Measurements from ENCODE around the gene ELL. TPM values are rescaled to one million over a fixed set of nuclear protein-coding genes. Genes with fewer than 3 reads are reported as not detected.

ELL gene
- total RNA-seq, 1 donor from 2014 or later = 11.6 TPM

DNA sequence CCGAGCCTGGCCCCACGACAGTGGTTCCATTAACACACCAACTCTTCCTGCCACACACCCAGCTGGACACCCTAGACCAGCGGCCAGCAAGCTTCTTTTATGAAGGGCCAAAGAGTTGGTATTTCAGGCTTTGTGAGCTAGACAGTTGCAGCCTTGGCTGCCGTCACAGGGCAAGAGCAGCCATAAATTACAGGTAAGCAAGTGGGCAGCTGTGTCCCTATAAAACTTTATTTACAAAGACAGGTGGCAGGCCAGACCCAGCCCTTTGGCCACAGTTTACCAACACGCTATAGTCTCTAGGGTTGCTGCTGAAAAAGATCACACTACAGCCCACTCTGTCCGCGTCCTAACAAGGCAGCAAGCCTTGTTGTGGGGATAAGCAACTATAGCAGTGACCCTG lies 13.3 kb downstream of the ELL start:
- no peak for DNase-seq
- H3K4me3 Mint-ChIP-seq (ENCODE audit: unreplicated experiment) = no peak overlapping the region
- TF ChIP-seq, protein P1, sequence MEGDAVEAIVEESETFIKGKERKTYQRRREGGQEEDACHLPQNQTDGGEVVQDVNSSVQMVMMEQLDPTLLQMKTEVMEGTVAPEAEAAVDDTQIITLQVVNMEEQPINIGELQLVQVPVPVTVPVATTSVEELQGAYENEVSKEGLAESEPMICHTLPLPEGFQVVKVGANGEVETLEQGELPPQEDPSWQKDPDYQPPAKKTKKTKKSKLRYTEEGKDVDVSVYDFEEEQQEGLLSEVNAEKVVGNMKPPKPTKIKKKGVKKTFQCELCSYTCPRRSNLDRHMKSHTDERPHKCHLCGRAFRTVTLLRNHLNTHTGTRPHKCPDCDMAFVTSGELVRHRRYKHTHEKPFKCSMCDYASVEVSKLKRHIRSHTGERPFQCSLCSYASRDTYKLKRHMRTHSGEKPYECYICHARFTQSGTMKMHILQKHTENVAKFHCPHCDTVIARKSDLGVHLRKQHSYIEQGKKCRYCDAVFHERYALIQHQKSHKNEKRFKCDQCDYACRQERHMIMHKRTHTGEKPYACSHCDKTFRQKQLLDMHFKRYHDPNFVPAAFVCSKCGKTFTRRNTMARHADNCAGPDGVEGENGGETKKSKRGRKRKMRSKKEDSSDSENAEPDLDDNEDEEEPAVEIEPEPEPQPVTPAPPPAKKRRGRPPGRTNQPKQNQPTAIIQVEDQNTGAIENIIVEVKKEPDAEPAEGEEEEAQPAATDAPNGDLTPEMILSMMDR (IDR thresholded peaks at IDR 0.05; ENCODE audit: partially characterized antibody, unreplicated experiment) = no peak
- H3K4me1 Mint-ChIP-seq (ENCODE audit: low read depth, unreplicated experiment) = peaks cover 33% of the 10 kb centered on the region
- H3K9me3 Mint-ChIP-seq (ENCODE audit: unreplicated experiment) = peaks cover 8% of the 10 kb centered on the region
- H3K36me3 Mint-ChIP-seq (ENCODE audit: unreplicated experiment) = no peaks in the 10 kb centered on the region
- H3K27me3 Mint-ChIP-seq (ENCODE audit: unreplicated experiment) = peaks cover 2% of the 10 kb centered on the region
- no peak overlapping the region for H3K27ac Mint-ChIP-seq (ENCODE audit: unreplicated experiment)

DNA sequence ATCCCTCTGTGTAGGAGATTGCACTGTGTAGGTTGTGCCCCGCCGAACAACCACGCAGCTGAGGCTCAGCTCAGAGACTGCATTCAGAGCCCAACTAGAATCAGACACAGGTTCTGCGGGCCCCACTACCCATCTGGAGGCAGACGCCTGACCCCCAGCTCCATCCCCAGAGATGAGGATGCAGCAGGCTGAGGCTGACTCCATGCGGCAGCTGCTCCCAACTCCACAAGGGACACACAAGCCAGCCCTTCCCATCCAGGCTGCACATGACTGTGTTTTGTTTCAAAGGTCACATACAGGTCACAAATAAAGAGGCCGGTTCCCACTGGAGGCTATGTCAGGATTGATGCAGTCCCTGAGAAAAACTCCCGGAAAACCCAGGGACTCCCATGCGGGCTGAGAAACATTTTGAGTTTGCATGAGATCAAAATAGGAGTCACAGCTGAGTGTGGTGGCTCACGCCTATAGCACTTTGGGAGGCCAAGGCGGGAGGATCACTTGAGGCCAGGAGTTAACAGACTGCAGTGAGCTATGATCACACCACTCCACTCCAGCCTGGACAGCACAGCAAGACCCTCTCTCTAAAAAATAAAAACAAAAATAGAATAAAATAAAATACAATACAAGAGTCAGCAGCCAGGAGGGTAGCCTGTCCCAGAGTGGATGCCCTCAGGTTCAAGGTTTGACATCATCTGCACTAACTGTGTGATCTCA lies 14.0 kb downstream of the ELL start:
- H3K4me3 Mint-ChIP-seq (ENCODE audit: unreplicated experiment) = peak overlapping the region; percentile 79
- H3K36me3 Mint-ChIP-seq (ENCODE audit: unreplicated experiment) = no peaks in the 10 kb centered on the region
- peaks cover 2% of the 10 kb centered on the region for H3K27me3 Mint-ChIP-seq (ENCODE audit: unreplicated experiment)
- peaks cover 8% of the 10 kb centered on the region for H3K9me3 Mint-ChIP-seq (ENCODE audit: unreplicated experiment)
- TF ChIP-seq, protein P1 (IDR thresholded peaks at IDR 0.05; ENCODE audit: partially characterized antibody, unreplicated experiment) = no peak
- peak; percentile 72 for DNase-seq
- H3K27ac Mint-ChIP-seq (ENCODE audit: unreplicated experiment) = peak overlapping the region; percentile 91
- H3K4me1 Mint-ChIP-seq (ENCODE audit: low read depth, unreplicated experiment) = peaks cover 33% of the 10 kb centered on the region

DNA sequence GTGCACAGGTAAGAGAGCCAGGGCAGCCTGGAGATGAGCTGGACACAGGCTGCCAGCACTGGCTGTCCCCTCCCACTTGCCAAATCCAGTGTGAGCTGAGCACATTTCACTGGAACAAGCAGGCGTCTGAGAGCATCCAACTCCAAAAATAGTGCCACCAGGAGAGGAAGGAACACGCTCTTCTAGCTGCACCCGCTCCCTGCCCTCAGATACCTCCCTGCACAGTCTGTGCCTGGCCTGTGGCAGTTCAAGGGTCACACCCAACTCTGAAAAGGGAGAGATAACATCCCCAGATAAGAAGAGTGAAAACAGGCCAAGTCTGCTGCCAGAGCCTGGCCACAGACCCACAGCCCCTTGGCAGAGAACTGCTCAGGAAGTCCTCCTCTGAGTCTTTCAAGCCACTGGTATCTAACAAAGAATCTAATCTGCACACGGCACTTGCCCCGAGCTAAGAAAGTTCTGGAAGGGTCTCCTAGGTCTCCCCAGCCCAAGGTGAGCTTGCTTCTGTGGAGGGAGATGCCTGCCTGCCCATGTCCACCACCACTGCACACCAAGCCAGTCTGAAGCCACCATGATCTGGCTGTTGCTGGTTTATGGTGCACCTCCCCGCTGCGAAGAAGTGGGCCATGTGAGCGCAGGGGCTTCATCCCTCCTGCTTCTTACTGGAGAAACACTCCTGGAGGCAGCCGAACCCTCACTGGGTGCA lies 14.7 kb downstream of the ELL start:
- TF ChIP-seq, protein P1 (IDR thresholded peaks at IDR 0.05; ENCODE audit: partially characterized antibody, unreplicated experiment) = no peak
- H3K36me3 Mint-ChIP-seq (ENCODE audit: unreplicated experiment) = no peaks in the 10 kb centered on the region
- H3K9me3 Mint-ChIP-seq (ENCODE audit: unreplicated experiment) = peaks cover 10% of the 10 kb centered on the region
- H3K4me3 Mint-ChIP-seq (ENCODE audit: unreplicated experiment) = peak overlapping the region; percentile 79
- peak overlapping the region; percentile 91 for H3K27ac Mint-ChIP-seq (ENCODE audit: unreplicated experiment)
- H3K27me3 Mint-ChIP-seq (ENCODE audit: unreplicated experiment) = peaks cover 2% of the 10 kb centered on the region
- no peak for DNase-seq
- H3K4me1 Mint-ChIP-seq (ENCODE audit: low read depth, unreplicated experiment) = peaks cover 34% of the 10 kb centered on the region

DNA sequence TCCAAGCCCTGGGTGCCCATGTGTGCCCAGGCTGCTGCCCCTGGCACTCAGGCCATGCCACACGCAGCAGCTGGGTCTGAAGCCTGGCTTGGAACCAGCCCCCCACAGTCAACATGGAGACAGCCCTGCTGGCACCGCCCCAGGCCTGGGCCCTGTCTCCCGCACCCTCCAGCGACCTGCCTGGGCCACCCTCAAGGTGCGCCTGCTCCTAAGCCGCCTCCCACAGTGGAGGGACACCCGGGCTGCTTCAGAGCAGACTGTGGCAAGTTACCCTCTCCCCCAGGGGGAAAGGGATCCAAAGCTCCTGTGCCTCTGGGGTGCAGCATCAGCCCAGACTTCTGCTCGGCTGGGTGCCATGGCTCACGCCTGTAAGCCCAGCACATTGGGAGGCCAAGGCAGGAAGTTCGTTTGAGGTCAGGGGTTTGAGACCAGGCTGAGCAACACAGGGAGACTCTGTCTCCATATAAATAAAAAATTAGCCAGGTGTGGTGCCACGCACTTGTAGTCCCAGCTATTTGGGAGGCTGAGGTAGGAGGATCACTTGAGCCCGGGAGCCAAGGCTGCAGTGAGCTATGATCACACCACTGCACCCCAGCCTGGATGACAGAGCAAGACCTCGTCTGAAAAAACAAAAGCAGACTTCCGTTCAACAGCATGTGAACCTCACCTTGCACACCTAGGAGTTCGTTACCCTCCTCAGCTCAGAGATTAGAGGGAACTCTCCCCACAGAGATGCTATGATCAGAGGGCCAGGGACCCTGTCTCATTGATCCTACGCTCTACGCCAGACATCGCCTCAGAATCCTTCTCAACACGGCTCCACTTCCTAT lies 15.6 kb downstream of the ELL start:
- Mint-ChIP-seq H3K4me1 (ENCODE audit: low read depth, unreplicated experiment) (peaks cover 34% of the 10 kb centered on the region), H3K27ac (ENCODE audit: unreplicated experiment) (no peak overlapping the region)
- DNase-seq = no peak

More for the DNA sequence above, 15.6 kb downstream of the ELL start:
- Mint-ChIP-seq H3K4me3 (ENCODE audit: unreplicated experiment) (no peak overlapping the region), H3K27me3 (ENCODE audit: unreplicated experiment) (peaks cover 2% of the 10 kb centered on the region), H3K36me3 (ENCODE audit: unreplicated experiment) (no peaks in the 10 kb centered on the region), H3K9me3 (ENCODE audit: unreplicated experiment) (peaks cover 10% of the 10 kb centered on the region)
- TF ChIP-seq, protein P1 (IDR thresholded peaks at IDR 0.05; ENCODE audit: partially characterized antibody, unreplicated experiment) = no peak

Measured in glutamatergic neuron (in vitro differentiated cells).